SK-N-MC (cell line): Measurements from ENCODE around the gene ELN.

ENCODE experiments used
- EZH2 ChIP-seq: fragments of 200-600 bp; sonication (generic); IDR thresholded peaks from one replicate; pipeline ENCODE4 v1.6.1; 2017; ENCODE audit warnings: antibody characterized with exemption
- FOXP2 ChIP-seq: optimal IDR thresholded peaks from 2 replicates; pipeline ENCODE3; 2011; ENCODE audit warnings: mild to moderate bottlenecking, moderate library complexity; ENCODE audit not compliant: insufficient read depth; ENCODE audit errors: extremely low read length, control extremely low read depth
- POLR2AphosphoS5 ChIP-seq: IDR thresholded peaks from 2 replicates; pipeline ENCODE4 v1.6.1; 2012; ENCODE audit warnings: mild to moderate bottlenecking, low read depth, low read length, borderline replicate concordance

DNA sequence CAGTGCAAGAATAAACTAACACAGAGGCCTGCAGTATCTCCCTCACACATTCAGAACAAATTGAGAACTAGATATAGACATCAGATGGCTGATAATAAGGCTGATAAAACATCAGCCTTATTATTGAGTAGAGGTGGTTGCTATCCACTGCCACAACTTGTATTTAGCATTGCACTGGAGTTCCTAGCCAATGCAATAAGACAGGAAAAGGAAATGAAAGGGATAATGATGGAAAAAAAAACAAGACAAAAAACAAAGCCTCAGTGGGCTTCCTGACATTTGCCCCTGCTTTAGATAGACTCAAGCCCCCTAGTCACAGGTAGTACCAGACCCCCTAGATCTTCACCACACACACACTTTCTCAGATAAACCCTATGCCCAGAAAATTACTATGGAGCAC lies 33.2 kb upstream of the ELN start:
- TF ChIP-seq EZH2 (no peak), POLR2AphosphoS5 (no peak), FOXP2 (no peak)
